ENCODE measurements around the gene IGSF21.
"Not testable (repeated sequence)": the region's sequence is repeated elsewhere in the genome, so short reads cannot be mapped to it uniquely, and the experiment has no call there.

The IGSF21 gene

GRCh38 chr1:18147672-18148071 lies 40.1 kb downstream of the IGSF21 start:
- DNase-seq: no peak

- no peak for DNase-seq
Observed at GRCh38 chr1:18148461-18148860, 40.9 kb downstream of the IGSF21 start.

DNA sequence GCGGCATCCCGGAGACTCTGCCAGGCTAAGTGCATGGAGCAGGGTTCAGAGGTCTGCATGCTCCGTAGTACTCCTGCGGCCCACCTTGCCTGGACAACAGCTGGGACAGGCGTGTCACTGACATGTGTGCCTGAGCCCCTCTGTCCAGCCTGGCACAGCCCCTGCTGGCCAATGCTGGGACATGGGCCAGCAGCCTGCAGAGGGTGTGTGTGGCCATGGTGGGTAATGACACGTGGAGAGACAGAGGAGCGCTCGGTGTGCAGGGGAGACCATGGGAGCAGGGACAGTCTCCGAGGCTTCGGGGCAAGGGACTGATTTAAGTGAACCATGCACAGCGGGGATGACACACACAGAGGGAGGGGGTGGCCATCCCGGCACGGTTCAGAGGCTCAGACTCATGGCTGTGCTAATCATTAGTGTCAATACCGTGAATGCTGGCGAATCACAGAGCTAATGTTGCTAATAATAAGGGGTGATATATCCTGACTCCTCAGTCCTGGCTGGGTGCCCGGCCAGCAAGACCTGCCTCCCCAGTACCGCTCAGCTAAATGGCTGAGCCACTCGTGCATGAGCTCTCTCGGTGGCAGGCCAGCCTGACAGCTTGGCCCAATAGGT lies 41.5 kb downstream of the IGSF21 start:
- DNase-seq: no peak

DNA sequence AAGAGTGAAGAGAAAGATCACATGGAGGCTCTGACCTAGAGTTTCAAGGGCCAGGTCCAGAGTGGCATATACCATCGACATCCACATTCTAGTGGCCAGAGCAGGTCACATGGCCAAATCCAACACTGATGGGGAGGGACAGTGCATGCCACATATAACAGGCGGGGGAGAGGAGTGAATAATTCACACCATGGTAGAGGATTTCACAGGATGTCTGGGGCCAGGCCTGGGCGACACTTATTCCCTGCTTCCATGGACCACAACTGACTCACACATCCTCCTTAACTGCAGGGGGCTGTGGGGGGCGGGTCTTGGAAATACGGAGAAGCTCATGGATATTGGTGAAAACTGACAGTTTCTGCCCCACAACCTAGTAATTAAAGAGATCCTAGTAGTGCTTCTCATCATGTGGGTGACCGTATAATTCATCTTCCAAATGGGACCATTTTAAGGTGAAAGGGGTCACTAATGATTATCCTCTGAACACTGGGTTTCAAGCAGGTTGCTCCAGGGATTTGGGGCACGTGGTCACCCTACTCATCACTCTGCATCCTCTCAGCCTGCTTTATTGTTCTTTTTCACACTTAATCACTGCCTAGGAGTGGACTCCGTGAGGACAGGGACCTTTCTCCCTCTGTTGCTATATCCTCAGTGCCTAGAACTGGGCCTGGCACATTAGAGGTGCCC lies 44.0 kb downstream of the IGSF21 start:
- no peak for DNase-seq

DNA sequence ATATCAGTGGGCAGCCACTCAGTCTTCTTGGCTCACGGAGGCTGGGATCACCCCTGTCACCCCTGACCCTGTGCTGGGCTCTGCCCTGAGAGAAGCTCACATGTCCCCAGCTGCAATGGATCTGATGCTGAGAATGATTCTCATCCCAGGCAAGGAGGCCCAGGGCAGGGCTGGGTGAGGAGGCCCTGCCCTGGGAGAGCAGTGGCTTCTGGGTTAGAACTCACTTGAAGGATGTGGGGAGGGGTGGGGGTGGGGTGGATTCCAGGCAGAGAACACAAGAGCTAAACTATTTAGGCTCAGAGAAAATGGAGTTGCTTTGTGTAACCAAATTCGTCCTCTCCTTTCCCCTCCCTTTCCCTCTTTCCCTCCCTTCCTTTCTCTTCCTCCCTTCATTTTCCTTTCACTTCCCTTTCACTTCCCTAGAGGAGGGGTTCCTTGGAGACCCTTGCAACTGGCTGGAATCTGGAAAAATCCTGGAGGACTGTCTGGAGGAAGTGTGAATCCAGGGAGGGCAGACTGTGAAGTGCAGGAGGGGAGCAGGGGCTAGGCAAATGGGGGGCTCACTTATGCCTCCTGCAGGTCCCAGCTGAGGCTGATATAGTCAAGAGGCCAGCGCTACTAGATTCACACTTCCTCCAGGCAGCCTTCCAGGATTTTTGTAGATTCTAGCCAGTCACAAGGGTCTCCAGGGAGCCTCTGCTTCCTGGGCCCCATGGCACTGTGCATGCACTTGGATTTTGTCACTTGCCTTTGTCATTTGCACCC lies 47.0 kb downstream of the IGSF21 start:
- no peak for DNase-seq

- DNase-seq: no peak
Observed at GRCh38 chr1:18155881-18156385, 48.3 kb downstream of the IGSF21 start.

GRCh38 chr1:18157352-18157751 lies 49.8 kb downstream of the IGSF21 start:
- no peak for DNase-seq

DNA sequence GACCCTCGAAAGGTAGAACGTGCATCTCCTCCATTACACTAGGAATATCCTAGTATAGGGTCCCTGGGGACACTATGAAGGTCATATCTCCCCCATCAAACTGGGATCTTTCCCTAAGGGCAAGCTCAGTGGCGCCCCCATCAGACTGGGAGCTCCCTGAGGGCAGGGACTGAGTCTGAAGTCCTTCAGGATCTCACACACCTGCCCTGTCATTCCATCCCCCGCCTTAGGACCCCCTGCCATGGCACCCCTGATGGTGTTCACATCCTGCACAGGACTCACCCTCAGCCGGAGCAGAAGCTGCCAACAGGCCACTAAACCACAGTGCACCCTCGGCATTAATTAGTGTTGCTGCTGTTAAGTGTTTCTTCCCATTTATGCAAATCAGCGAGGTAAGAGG lies 50.4 kb downstream of the IGSF21 start:
- DNase-seq: no peak

DNA sequence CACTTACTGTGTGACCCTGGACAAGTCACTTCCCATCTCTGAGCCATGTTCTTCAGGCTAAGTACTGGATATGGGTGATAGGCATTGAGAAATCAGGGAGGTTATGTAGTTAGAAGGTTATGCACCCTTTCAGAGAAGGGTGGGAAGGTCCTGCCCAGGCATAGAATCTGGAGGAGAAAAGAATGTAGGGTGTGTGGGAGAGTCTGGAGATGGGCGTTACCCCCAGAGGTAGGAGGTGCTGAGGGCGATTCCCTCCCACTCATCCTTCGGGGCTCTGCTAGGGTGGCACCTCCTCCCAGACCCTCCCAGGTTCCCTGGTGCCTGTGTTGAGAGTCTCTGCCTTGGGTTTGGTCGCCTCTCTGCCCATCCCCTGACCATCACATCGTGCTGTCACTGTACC lies 51.1 kb downstream of the IGSF21 start:
- DNase-seq: no peak

GRCh38 chr1:18160290-18160942 lies 52.8 kb downstream of the IGSF21 start:
- no peak for DNase-seq

DNA sequence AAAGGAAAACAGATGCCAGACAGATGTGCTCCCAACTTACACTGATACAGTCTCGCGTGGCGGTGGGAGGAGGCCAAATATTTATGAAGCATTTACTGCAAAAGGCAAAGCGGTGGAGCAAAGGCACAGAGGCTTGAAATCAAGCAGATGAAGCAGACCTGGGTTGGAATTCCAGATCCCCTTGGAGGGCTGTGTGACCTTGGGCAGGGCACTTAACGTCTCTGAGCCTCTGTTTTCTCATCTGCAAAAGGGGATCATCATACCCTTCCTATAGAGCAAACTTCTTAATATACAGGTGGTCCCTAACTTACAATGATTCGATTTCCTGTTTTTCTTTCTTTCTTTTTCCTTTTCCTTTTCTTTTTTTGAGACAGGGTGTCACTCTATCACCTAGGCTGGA lies 54.1 kb downstream of the IGSF21 start:
- no peak for DNase-seq

DNA sequence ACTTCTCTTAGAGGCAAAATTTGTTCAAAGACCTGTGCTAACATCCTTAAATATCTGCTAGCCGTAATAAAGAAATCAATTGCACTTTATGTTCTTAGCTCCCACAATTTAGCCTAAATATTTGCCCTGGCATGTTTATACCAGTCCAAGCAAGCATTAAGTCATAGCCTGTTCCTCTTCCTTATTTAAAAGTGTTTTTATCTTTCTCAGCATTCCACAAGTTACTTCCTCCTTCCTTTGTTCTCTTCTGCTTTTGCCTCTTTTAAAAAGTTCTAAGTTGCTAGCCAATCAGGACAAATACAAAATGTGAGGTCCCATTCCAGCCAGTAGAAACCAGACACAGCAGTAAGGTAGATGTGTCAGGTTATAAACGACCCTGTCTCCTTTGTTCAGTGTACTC lies 58.0 kb downstream of the IGSF21 start:
- DNase-seq: not testable (repeated sequence)

DNA sequence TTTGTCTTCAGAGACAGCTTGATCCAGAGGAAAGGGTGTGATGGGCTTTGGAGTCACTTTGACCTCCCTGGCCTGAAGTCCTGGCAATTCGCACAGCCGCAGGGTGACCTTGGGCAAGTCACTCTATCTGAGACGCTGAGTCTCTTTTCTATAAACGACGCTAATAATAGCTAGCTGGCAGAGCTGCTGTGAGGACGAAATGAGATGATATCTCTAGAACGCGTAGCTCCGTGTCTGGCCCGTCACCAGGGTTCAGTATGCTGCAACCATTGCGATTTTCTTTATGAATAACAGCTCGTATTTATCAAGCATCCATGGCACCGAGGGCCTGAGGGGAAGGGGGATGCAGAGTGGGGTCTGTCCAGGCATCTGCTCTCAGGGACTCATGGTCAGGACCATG lies 58.7 kb downstream of the IGSF21 start:
- no peak for DNase-seq

DNA sequence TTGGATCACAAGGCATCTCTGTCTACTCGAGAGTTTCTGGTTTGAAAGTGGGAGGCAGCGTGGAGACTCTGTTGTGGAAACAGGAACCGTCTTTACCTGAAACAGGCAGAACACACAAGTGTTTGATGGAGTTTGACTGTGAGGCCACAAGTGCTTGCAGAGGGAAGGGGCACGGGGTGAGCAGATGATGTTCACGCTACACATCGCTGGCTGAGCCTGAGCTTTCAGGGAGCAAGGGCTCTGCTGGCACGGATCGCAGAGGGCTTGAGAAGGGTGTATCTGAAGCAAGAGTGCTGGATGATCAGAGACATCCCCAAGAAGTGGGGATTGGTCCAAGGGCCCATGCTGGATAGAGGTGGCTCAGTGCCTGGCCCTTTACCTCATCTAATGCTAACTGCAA lies 59.3 kb downstream of the IGSF21 start:
- DNase-seq: no peak

GRCh38 chr1:18170444-18170843 lies 62.8 kb downstream of the IGSF21 start:
- no peak for DNase-seq

- no peak for DNase-seq
Observed at GRCh38 chr1:18174037-18174436, 66.4 kb downstream of the IGSF21 start.

- DNase-seq: no peak
Observed at GRCh38 chr1:18175051-18175450, 67.5 kb downstream of the IGSF21 start.

- no peak for DNase-seq
Observed at GRCh38 chr1:18175530-18176377, 68.2 kb downstream of the IGSF21 start.

DNA sequence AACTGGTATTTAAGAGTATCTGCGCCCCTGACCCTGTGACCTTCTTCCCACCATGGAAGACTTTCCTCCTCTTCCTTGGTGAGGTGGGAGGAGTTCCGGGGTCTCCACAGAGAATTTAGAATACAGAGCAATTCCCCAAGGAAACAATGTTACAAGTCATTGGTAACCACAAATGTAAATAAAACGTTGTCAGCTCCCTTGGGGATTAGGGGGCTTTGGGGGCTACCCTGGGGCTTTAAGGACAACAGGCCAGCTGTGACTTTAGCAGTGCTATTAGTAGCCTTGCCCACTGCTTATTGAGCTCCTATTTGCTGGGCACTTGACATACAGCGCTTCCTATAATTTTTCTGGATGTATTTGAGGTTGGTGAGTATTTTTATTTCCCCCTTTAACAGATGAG lies 69.0 kb downstream of the IGSF21 start:
- no peak for DNase-seq

- no peak for DNase-seq
Observed at GRCh38 chr1:18178111-18178510, 70.5 kb downstream of the IGSF21 start.

- no peak for DNase-seq
Observed at GRCh38 chr1:18179009-18179408, 71.4 kb downstream of the IGSF21 start.

- DNase-seq: no peak
Observed at GRCh38 chr1:18182398-18183160, 75.0 kb downstream of the IGSF21 start.

Data from NCI-H2107 (cell line).